ENCODE results near the gene MDM2. TPM values are rescaled to one million over a fixed set of nuclear protein-coding genes. Genes with fewer than 3 reads are reported as not detected.

MDM2 gene
- polyA plus RNA-seq, 3 donors: 49.2 to 76.8 (median 74.6) TPM

DNA sequence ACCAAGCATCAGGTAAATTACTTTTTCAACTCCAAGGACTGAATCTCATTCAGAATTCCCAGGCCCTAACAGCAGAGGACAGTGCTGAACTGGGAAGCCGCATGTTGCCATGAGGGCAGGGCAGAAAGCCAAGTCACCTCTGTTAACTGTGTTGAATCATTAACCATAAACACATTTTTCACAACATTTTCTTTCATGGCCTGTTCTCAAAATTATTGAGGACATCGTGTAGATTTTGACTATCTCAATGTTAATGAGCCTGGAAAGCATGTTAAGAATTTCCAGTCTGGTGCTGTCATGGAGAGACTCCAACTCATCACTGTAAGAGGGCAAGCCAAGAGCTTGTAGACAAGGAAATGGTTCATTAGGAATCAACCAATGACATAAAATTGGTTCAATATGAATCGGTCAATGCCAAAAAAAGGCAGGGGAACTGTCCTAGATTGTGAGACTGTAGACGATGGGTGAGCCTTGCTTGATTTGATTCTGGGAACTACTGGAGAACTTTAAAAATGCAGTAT is 91.3 kb downstream of the MDM2 start:
- no peak for DNase-seq

DNA sequence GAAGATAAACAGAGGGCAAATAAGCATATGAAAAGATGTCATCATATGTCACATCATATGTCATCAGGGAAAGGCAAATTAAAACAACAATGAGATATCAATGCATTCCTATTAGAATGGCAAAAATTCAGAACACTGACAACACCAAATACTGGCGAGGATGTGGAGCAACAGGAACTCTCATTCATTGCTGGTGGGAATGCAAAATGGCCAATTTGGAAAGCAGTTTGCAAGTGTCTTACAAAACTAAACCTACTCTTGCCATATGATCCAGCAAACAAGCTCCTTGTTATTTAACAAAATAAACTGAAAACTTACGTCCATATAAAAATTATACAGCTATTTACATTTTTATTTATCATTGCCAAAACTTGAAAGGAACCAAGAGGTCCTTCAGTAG is 92.3 kb downstream of the MDM2 start:
- DNase-seq: no peak

Other genes with a start within 250 kb of the MDM2 start
- gene RAP1B, start 197.3 kb upstream of the MDM2 start, polyA plus RNA-seq (ENCODE audit: insufficient read length in 3 of 3): 100 to 1,000 TPM; 155 to 166 (median 166) TPM
- 10 to 100 TPM; 70.2 to 90.5 (median 77.3) TPM for gene NUP107, start 121.2 kb upstream of the MDM2 start, polyA plus RNA-seq (ENCODE audit: insufficient read length in 3 of 3)
- 10 to 100 TPM; 12.8 to 24.0 (median 18.9) TPM for gene SLC35E3, start 62.0 kb upstream of the MDM2 start, polyA plus RNA-seq (ENCODE audit: insufficient read length in 3 of 3)
- gene CPM, start 125.0 kb downstream of the MDM2 start, polyA plus RNA-seq (ENCODE audit: insufficient read length in 3 of 3): 10 to 100 TPM; 20.4 to 37.5 (median 28.5) TPM